Gastrocnemius medialis (tissue), 4 donors: Measurements from ENCODE around the gene HOXB6.

ENCODE experiments used
- POLR2A ChIP-seq, 2 donors: fragments of 450-650 bp; IDR thresholded peaks; one replicate each; pipeline ENCODE4 v1.6.1; 2017; ENCODE audit warnings: antibody characterized with exemption in 2 of 2, mild to moderate bottlenecking in 2 of 2, moderate library complexity in 2 of 2
- TF ChIP-seq, protein P1 (sequence below), 5 experiments: fragments of 450-650 bp in 3 of 5; fragments of 200-600 bp in 2 of 5; sonication (generic) in 2 of 5; IDR thresholded peaks in 4 of 5; conservative IDR thresholded peaks in 1 of 5; 1 replicate in 4 of 5; 2 replicates in 1 of 5; pipeline ENCODE4 v1.5.1; 2016 to 2019; ENCODE audit warnings: antibody characterized with exemption in 5 of 5, mild to moderate bottlenecking in 3 of 5, moderate library complexity in 3 of 5

DNA sequence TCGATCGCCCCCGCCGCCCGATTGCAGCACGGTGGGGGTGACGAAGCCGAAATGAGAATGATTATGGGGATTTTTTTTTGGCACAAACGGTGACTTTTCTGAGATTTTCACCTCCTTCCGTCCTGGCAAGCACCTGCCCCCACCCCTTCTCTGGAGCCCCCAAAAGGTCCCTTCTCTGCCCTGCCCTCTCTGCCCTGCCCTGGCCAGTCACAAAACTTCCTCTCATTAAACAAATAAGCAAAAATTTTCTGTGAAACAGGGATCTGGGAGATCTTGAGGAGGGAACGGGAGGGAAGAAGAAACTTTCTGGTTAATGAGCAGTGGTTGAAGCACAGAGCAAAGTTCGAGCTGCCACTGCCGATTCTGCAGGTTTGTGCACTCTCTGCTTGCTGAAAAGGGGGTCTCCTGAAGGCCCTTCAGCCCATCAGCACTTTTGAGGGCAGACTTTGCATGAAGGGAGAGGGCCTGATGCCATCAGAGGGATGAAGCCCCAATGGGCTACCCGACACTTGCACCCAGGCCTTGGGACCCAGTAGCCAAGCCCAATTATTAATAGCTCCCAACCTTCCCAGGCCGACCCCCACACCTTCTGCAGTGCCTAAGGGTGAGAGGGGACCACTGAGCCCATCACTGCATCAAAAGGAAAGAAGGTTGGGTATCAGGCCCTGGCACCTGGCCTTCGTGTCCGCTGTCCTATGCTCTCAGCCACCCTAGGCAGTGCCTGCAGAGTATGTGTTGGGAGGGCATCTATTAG lies 11.4 kb upstream of the HOXB6 start:
- TF ChIP-seq, protein P1, sequence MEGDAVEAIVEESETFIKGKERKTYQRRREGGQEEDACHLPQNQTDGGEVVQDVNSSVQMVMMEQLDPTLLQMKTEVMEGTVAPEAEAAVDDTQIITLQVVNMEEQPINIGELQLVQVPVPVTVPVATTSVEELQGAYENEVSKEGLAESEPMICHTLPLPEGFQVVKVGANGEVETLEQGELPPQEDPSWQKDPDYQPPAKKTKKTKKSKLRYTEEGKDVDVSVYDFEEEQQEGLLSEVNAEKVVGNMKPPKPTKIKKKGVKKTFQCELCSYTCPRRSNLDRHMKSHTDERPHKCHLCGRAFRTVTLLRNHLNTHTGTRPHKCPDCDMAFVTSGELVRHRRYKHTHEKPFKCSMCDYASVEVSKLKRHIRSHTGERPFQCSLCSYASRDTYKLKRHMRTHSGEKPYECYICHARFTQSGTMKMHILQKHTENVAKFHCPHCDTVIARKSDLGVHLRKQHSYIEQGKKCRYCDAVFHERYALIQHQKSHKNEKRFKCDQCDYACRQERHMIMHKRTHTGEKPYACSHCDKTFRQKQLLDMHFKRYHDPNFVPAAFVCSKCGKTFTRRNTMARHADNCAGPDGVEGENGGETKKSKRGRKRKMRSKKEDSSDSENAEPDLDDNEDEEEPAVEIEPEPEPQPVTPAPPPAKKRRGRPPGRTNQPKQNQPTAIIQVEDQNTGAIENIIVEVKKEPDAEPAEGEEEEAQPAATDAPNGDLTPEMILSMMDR (IDR thresholded peaks at IDR 0.05 in 4 of 5, conservative IDR thresholded peaks at IDR 0.05 in 1 of 5): no peak
- no peak for TF ChIP-seq POLR2A (IDR thresholded peaks at IDR 0.05)
